Right atrium auricular region (tissue), 2 donors: Measurements from ENCODE around the gene TENM4. TPM values are rescaled to one million over a fixed set of nuclear protein-coding genes. Genes with fewer than 3 reads are reported as not detected.

ENCODE experiments used
- DNase-seq: peaks from one replicate; pipeline ENCODE4 v3.0.0-alpha.2; 2019; ENCODE audit warnings: low spot score
- H3K27ac ChIP-seq, 2 donors: fragments of 200-600 bp; sonication (generic); 1 replicate in 1 of 2; 2 replicates in 1 of 2; pipeline ENCODE4 v1.5.1; 2016 to 2019
- H3K27me3 ChIP-seq, 2 donors: fragments of 200-600 bp; sonication (generic); one replicate each; pipeline versions ENCODE4 v1.5.1 to v1.6.0; 2017 to 2019
- H3K36me3 ChIP-seq: fragments of 200-600 bp; sonication (generic); one replicate; pipeline ENCODE4 v1.5.1; 2016
- H3K4me1 ChIP-seq, 2 donors: fragments of 200-600 bp; sonication (generic); one replicate each; pipeline versions ENCODE4 v1.5.1 to v1.6.0; 2017 to 2019
- H3K4me3 ChIP-seq, 2 donors: fragments of 200-600 bp; sonication (generic); 1 replicate in 1 of 2; 2 replicates in 1 of 2; pipeline ENCODE4 v1.5.1; 2017 to 2019; ENCODE audit warnings: mild to moderate bottlenecking in 1 of 2, moderate library complexity in 1 of 2
- H3K9me3 ChIP-seq, 2 donors: fragments of 200-600 bp; sonication (generic); one replicate each; pipeline ENCODE4 v1.5.1; 2019
- CTCF ChIP-seq, 2 donors: fragments of 200-600 bp; sonication (generic); IDR thresholded peaks; one replicate each; pipeline ENCODE4 v1.5.1; 2019; ENCODE audit warnings: antibody characterized with exemption in 2 of 2
- total RNA-seq, 2 donors: library from RNA; depleted of rRNA; stranded (reverse); fragments of >200 nt; gene quantifications; one replicate each; pipeline ENCODE4 v1.1.0, GENCODE V29; 2016

The TENM4 gene
- total RNA-seq, 2 donors from 2014 or later = 0.30 to 0.98 TPM

GRCh38 chr11:79353706-79354105 lies 87.1 kb downstream of the TENM4 start:
- Histone ChIP-seq H3K9me3 (no peaks in the 10 kb centered on the region), H3K27ac (no peak overlapping the region), H3K27me3 (no peaks in the 10 kb centered on the region), H3K36me3 (no peaks in the 10 kb centered on the region), H3K4me3 (no peak overlapping the region), H3K4me1 (no peaks in the 10 kb centered on the region)
- no peak for TF ChIP-seq CTCF (IDR thresholded peaks at IDR 0.05)
- DNase-seq = no peak

GRCh38 chr11:79352349-79352703 lies 88.5 kb downstream of the TENM4 start:
- no peak for DNase-seq
- no peak for TF ChIP-seq CTCF (IDR thresholded peaks at IDR 0.05)
- Histone ChIP-seq H3K4me3 (no peak overlapping the region), H3K27me3 (no peaks in the 10 kb centered on the region), H3K4me1 (no peaks in the 10 kb centered on the region), H3K9me3 (no peaks in the 10 kb centered on the region), H3K36me3 (no peaks in the 10 kb centered on the region), H3K27ac (no peak overlapping the region)

- H3K36me3 ChIP-seq = no peaks in the 10 kb centered on the region
- no peaks in the 10 kb centered on the region for H3K9me3 ChIP-seq
- H3K4me1 ChIP-seq = no peaks in the 10 kb centered on the region
- no peak overlapping the region for H3K4me3 ChIP-seq
- no peaks in the 10 kb centered on the region for H3K27me3 ChIP-seq
- TF ChIP-seq CTCF (IDR thresholded peaks at IDR 0.05) = no peak
- no peak overlapping the region for H3K27ac ChIP-seq
- no peak for DNase-seq
These were observed 91.7 kb downstream of the TENM4 start for GRCh38 chr11:79348976-79349682.

- Histone ChIP-seq H3K27ac (no peak overlapping the region), H3K36me3 (no peaks in the 10 kb centered on the region), H3K4me1 (no peaks in the 10 kb centered on the region), H3K4me3 (no peak overlapping the region), H3K27me3 (no peaks in the 10 kb centered on the region), H3K9me3 (no peaks in the 10 kb centered on the region)
- no peak for DNase-seq
- no peak for TF ChIP-seq CTCF (IDR thresholded peaks at IDR 0.05)
These were observed 94.8 kb downstream of the TENM4 start for GRCh38 chr11:79346021-79346420.

- Histone ChIP-seq H3K4me3 (no peak overlapping the region), H3K27ac (no peak overlapping the region), H3K36me3 (no peaks in the 10 kb centered on the region), H3K27me3 (no peaks in the 10 kb centered on the region), H3K4me1 (no peaks in the 10 kb centered on the region), H3K9me3 (no peaks in the 10 kb centered on the region)
- no peak for DNase-seq
- no peak for TF ChIP-seq CTCF (IDR thresholded peaks at IDR 0.05)
These were observed 96.0 kb downstream of the TENM4 start for GRCh38 chr11:79344753-79345294.

GRCh38 chr11:79342686-79343085 lies 98.1 kb downstream of the TENM4 start:
- Histone ChIP-seq H3K4me3 (no peak overlapping the region), H3K36me3 (no peaks in the 10 kb centered on the region)

More at GRCh38 chr11:79342686-79343085, 98.1 kb downstream of the TENM4 start:
- no peaks in the 10 kb centered on the region for H3K9me3 ChIP-seq
- DNase-seq = no peak
- H3K27ac ChIP-seq = no peak overlapping the region
- H3K4me1 ChIP-seq = no peaks in the 10 kb centered on the region
- H3K27me3 ChIP-seq = no peaks in the 10 kb centered on the region
- TF ChIP-seq CTCF (IDR thresholded peaks at IDR 0.05) = no peak
